IMR-90 (cell line): ENCODE data around the gene FADS1.

Experiments used
- BHLHE40 ChIP-seq: fragments of 150-350 bp; IDR thresholded peaks from 2 replicates; pipeline ENCODE4 v1.6.1; 2016; ENCODE audit warnings: mild to moderate bottlenecking, low read depth, low read length
- CHD1 ChIP-seq: IDR thresholded peaks from 2 replicates; pipeline ENCODE4 v1.6.1; 2012; ENCODE audit warnings: low read depth, low read length, improper control_type of control experiment
- FOS ChIP-seq: fragments of 150-350 bp; IDR thresholded peaks from 2 replicates; pipeline ENCODE4 v1.6.1; 2016; ENCODE audit warnings: low read depth, low read length
- MAFK ChIP-seq: IDR thresholded peaks from 2 replicates; pipeline ENCODE4 v1.6.1; 2012; ENCODE audit warnings: low read depth, low read length, improper control_type of control experiment
- POLR2A ChIP-seq: IDR thresholded peaks from 2 replicates; pipeline ENCODE4 v1.6.1; 2012; ENCODE audit warnings: mild to moderate bottlenecking, low read depth, low read length
- RCOR1 ChIP-seq: IDR thresholded peaks from 2 replicates; pipeline ENCODE4 v1.6.1; 2012; ENCODE audit warnings: mild to moderate bottlenecking, low read length, improper control_type of control experiment; ENCODE audit not compliant: insufficient replicate concordance
- RFX5 ChIP-seq: IDR thresholded peaks from 2 replicates; pipeline ENCODE4 v1.8.0; 2012; ENCODE audit warnings: low read depth, mild to moderate bottlenecking, low read length, moderate library complexity
- TF ChIP-seq, protein P1 (sequence below): fragments of 150-350 bp; IDR thresholded peaks from 2 replicates; pipeline ENCODE4 v1.6.1; 2016; ENCODE audit warnings: low read depth, mild to moderate bottlenecking, low read length, moderate library complexity, borderline replicate concordance
- TF ChIP-seq, protein P2 (sequence below): conservative IDR thresholded peaks from 2 replicates; pipeline ENCODE4 v1.5.1; 2012; ENCODE audit warnings: mild to moderate bottlenecking, low read depth, low read length, improper control_type of control experiment

DNA sequence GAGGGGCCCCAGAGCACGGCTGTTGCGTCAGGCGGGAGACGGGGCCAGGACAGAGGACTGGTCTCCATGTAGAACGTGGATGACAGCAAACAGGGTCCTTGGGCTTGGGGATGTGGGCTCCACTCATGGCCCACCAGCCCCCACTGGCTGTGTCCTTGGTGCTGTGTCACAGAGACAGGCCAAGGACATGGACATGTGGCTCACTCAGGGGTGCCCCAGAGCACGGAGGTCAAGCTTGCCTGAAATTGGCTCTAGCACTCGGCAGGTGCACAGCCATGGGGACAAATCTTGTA is 25.7 kb upstream of the FADS1 start:
- TF ChIP-seq, protein P1, sequence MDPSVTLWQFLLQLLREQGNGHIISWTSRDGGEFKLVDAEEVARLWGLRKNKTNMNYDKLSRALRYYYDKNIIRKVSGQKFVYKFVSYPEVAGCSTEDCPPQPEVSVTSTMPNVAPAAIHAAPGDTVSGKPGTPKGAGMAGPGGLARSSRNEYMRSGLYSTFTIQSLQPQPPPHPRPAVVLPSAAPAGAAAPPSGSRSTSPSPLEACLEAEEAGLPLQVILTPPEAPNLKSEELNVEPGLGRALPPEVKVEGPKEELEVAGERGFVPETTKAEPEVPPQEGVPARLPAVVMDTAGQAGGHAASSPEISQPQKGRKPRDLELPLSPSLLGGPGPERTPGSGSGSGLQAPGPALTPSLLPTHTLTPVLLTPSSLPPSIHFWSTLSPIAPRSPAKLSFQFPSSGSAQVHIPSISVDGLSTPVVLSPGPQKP = no peak
- TF ChIP-seq POLR2A = no peak
- TF ChIP-seq, protein P2, sequence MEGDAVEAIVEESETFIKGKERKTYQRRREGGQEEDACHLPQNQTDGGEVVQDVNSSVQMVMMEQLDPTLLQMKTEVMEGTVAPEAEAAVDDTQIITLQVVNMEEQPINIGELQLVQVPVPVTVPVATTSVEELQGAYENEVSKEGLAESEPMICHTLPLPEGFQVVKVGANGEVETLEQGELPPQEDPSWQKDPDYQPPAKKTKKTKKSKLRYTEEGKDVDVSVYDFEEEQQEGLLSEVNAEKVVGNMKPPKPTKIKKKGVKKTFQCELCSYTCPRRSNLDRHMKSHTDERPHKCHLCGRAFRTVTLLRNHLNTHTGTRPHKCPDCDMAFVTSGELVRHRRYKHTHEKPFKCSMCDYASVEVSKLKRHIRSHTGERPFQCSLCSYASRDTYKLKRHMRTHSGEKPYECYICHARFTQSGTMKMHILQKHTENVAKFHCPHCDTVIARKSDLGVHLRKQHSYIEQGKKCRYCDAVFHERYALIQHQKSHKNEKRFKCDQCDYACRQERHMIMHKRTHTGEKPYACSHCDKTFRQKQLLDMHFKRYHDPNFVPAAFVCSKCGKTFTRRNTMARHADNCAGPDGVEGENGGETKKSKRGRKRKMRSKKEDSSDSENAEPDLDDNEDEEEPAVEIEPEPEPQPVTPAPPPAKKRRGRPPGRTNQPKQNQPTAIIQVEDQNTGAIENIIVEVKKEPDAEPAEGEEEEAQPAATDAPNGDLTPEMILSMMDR = no peak
- TF ChIP-seq BHLHE40 = no peak
- TF ChIP-seq RCOR1 = no peak
- TF ChIP-seq RFX5 = no peak
- no peak for TF ChIP-seq CHD1
- no peak for TF ChIP-seq FOS
- no peak for TF ChIP-seq MAFK
